GM23338 (cell line): ENCODE measurements around the gene CNTN5. TPM values are rescaled to one million over a fixed set of nuclear protein-coding genes. Genes with fewer than 3 reads are reported as not detected.

Source experiments
- ATAC-seq: fragments of 200-7000 bp; cut with Tn5 transposase; 3 replicates; pipeline ENCODE4 v1.9.1; 2020
- DNase-seq: peaks from one replicate; pipeline ENCODE4 v3.0.0-alpha.2; 2015; ENCODE audit warnings: low spot score
- H2AFZ ChIP-seq: fragments of 200-600 bp; sonication (generic); 2 replicates; pipeline ENCODE4 v1.8.0; 2016; ENCODE audit warnings: antibody characterized with exemption, mild to moderate bottlenecking, moderate library complexity
- H3F3A ChIP-seq: fragments of 200-600 bp; sonication (generic); replicated peaks from 2 replicates; pipeline ENCODE4 v1.8.0; 2017; ENCODE audit warnings: antibody characterized with exemption, mixed run types, low read depth
- H3K27ac ChIP-seq: fragments of 200-600 bp; sonication (generic); 2 replicates; pipeline ENCODE4 v1.6.1; 2016; ENCODE audit warnings: low read depth
- H3K27me3 ChIP-seq: fragments of 200-600 bp; sonication (generic); 2 replicates; pipeline ENCODE4 v1.8.0; 2016; ENCODE audit warnings: mild to moderate bottlenecking, mixed run types, moderate library complexity; ENCODE audit not compliant: insufficient read depth
- H3K36me3 ChIP-seq: fragments of 200-600 bp; sonication (generic); 2 replicates; pipeline ENCODE4 v1.8.0; 2016; ENCODE audit warnings: mild to moderate bottlenecking; ENCODE audit not compliant: insufficient read depth
- H3K4me1 ChIP-seq: fragments of 200-600 bp; sonication (generic); 2 replicates; pipeline ENCODE4 v1.8.0; 2016; ENCODE audit warnings: mild to moderate bottlenecking, moderate library complexity; ENCODE audit not compliant: insufficient read depth
- H3K4me2 ChIP-seq: fragments of 200-600 bp; sonication (generic); 2 replicates; pipeline ENCODE4 v1.7.1; 2017; ENCODE audit warnings: mixed run types
- H3K4me3 ChIP-seq: fragments of 200-600 bp; sonication (generic); 2 replicates; pipeline ENCODE4 v1.6.1; 2016; ENCODE audit warnings: mixed run types
- H3K79me2 ChIP-seq: fragments of 200-600 bp; sonication (generic); replicated peaks from 2 replicates; pipeline ENCODE4 v1.8.0; 2017; ENCODE audit warnings: mild to moderate bottlenecking; ENCODE audit not compliant: insufficient read depth
- H3K9me2 ChIP-seq: fragments of 200-600 bp; sonication (generic); 2 replicates; pipeline ENCODE4 v1.8.0; 2017; ENCODE audit not compliant: insufficient read depth
- H4K20me1 ChIP-seq: fragments of 200-600 bp; sonication (generic); replicated peaks from 2 replicates; pipeline ENCODE4 v1.8.0; 2017; ENCODE audit warnings: mild to moderate bottlenecking; ENCODE audit not compliant: insufficient read depth
- H3K27ac Mint-ChIP-seq: 2 replicates; pipeline ENCODE4 v1.8.0; 2020; ENCODE audit warnings: inconsistent platforms, mild to moderate bottlenecking, moderate library complexity, mixed read lengths
- H3K27me3 Mint-ChIP-seq: 3 replicates; pipeline ENCODE4 v1.8.0; 2022; ENCODE audit warnings: low read depth, mild to moderate bottlenecking, moderate library complexity, mixed read lengths, inconsistent platforms; ENCODE audit not compliant: insufficient read depth, poor library complexity
- H3K36me3 Mint-ChIP-seq: 3 replicates; pipeline ENCODE4 v1.8.0; 2021; ENCODE audit warnings: low read depth, mild to moderate bottlenecking, inconsistent platforms, moderate library complexity, mixed read lengths
- H3K4me1 Mint-ChIP-seq: 3 replicates; pipeline ENCODE4 v1.8.0; 2020; ENCODE audit warnings: mild to moderate bottlenecking, inconsistent platforms, mixed read lengths
- H3K4me3 Mint-ChIP-seq: 3 replicates; pipeline ENCODE4 v1.8.0; 2021; ENCODE audit warnings: moderate library complexity, mild to moderate bottlenecking, inconsistent platforms, mixed read lengths
- H3K9me3 Mint-ChIP-seq: 3 replicates; pipeline ENCODE4 v1.8.0; 2020; ENCODE audit warnings: moderate library complexity, mild to moderate bottlenecking, inconsistent platforms, mixed read lengths
- CREB1 ChIP-seq: fragments of 250-450 bp; sonication (Bioruptor Pico); IDR thresholded peaks from 2 replicates; pipeline ENCODE4 v1.5.0; 2020; ENCODE audit warnings: low read depth, mild to moderate bottlenecking, moderate library complexity
- ETS1 ChIP-seq: IDR thresholded peaks from 2 replicates; pipeline ENCODE4 v1.6.1; 2016; ENCODE audit warnings: antibody characterized with exemption
- EZH2 ChIP-seq: fragments of 200-600 bp; sonication (generic); IDR thresholded peaks from one replicate; pipeline ENCODE4 v1.8.0; 2017; ENCODE audit warnings: antibody characterized with exemption, mild to moderate bottlenecking, low read depth; ENCODE audit not compliant: unreplicated experiment
- EZH2phosphoT487 ChIP-seq: fragments of 200-600 bp; sonication (generic); IDR thresholded peaks from one replicate; pipeline ENCODE4 v1.8.1; 2018; ENCODE audit warnings: antibody characterized with exemption; ENCODE audit not compliant: unreplicated experiment
- POLR2AphosphoS5 ChIP-seq: IDR thresholded peaks from 2 replicates; pipeline ENCODE4 v1.6.1; 2016; ENCODE audit warnings: antibody characterized with exemption, low read depth
- ZNF114 ChIP-seq: fragments of 250-450 bp; sonication (Bioruptor Pico); IDR thresholded peaks from 2 replicates; pipeline ENCODE4 v1.5.0; 2020; ENCODE audit warnings: mild to moderate bottlenecking, moderate library complexity
- ZNF462 ChIP-seq: fragments of 250-450 bp; sonication (Bioruptor Pico); IDR thresholded peaks from 2 replicates; pipeline ENCODE4 v1.5.0; 2020; ENCODE audit warnings: mild to moderate bottlenecking, moderate library complexity
- polyA plus RNA-seq: library from polyadenylated mRNA; unstranded; fragments of >200 nt; fragmentation: Nextera tagmentation; extraction: Ambion mirVana; gene quantifications from 2 replicates; pipeline ENCODE4 v1.2.1, GENCODE V29; 2016
- total RNA-seq: library from RNA; depleted of rRNA; stranded (reverse); fragments of >200 nt; shearing (Covaris generic); gene quantifications from 2 replicates; pipeline ENCODE4 v1.2.3, GENCODE V29; 2014

The CNTN5 gene
- total and polyA plus RNA-seq, 2 experiments from 2014 or later: not detected

GRCh38 chr11:99640671-99641070 is 619.9 kb downstream of the CNTN5 start (continued):
- TF ChIP-seq ZNF462 (CRISPR knock-in tag): no peak
- no peak for TF ChIP-seq EZH2phosphoT487

- no peak for TF ChIP-seq ZNF114 (CRISPR knock-in tag)
- no peak for TF ChIP-seq EZH2
- no peak for TF ChIP-seq CREB1 (CRISPR knock-in tag)
- TF ChIP-seq ETS1: no peak
- no peak for TF ChIP-seq POLR2AphosphoS5
- TF ChIP-seq EZH2phosphoT487: no peak
- H3K4me1 Mint-ChIP-seq: no peaks in the 10 kb centered on the region
- H3K4me1 ChIP-seq: no peaks in the 10 kb centered on the region
These were observed 625.2 kb downstream of the CNTN5 start for GRCh38 chr11:99645934-99646333.

More at GRCh38 chr11:99645934-99646333, 625.2 kb downstream of the CNTN5 start:
- Histone ChIP-seq H3K4me2 (no peak overlapping the region), H2AFZ (no peak overlapping the region), H3K79me2 (no peaks in the 10 kb centered on the region), H3K27ac (no peak overlapping the region), H3F3A (no peaks in the 10 kb centered on the region), H3K4me3 (no peak overlapping the region), H3K9me2 (no peaks in the 10 kb centered on the region), H4K20me1 (no peaks in the 10 kb centered on the region), H3K36me3 (no peaks in the 10 kb centered on the region), H3K27me3 (no peaks in the 10 kb centered on the region)
- ATAC-seq: no peak
- Mint-ChIP-seq H3K36me3 (no peaks in the 10 kb centered on the region), H3K27me3 (peaks cover 4% of the 10 kb centered on the region), H3K9me3 (no peaks in the 10 kb centered on the region), H3K27ac (no peak overlapping the region), H3K4me3 (no peak overlapping the region)
- DNase-seq: no peak
